H9 (cell line): ENCODE results near the gene NFATC1. TPM values are rescaled to one million over a fixed set of nuclear protein-coding genes. Genes with fewer than 3 reads are reported as not detected.
A peak's percentile ranks its signal among the peaks of the same experiment; 100 is the strongest.

Source experiments
- DNase-seq: peaks from one replicate; pipeline ENCODE4 v3.0.0-alpha.2; 2017
- H2AFZ ChIP-seq: one replicate; pipeline ENCODE4 v1.6.1; 2013; ENCODE audit warnings: mild to moderate bottlenecking, low read length, control low read depth, moderate library complexity
- H2AK5ac ChIP-seq: 2 replicates; pipeline ENCODE4 v1.6.1; 2013; ENCODE audit warnings: low read length, control low read depth, mixed read lengths; ENCODE audit not compliant: insufficient read length
- H2BK120ac ChIP-seq: one replicate; pipeline ENCODE4 v1.6.1; 2013; ENCODE audit warnings: low read depth, mild to moderate bottlenecking, low read length, control low read depth, inconsistent platforms; ENCODE audit not compliant: poor library complexity, severe bottlenecking
- H2BK12ac ChIP-seq: 2 replicates; pipeline ENCODE4 v1.6.1; 2013; ENCODE audit warnings: low read length, control low read depth, mixed read lengths, low read depth; ENCODE audit not compliant: insufficient read length
- H2BK15ac ChIP-seq: 2 replicates; pipeline ENCODE4 v1.6.1; 2013; ENCODE audit warnings: low read depth, low read length, control low read depth
- H2BK20ac ChIP-seq: one replicate; pipeline ENCODE4 v1.6.1; 2013; ENCODE audit warnings: low read depth, mild to moderate bottlenecking, low read length, control low read depth, inconsistent platforms; ENCODE audit not compliant: poor library complexity, severe bottlenecking
- H2BK5ac ChIP-seq: 2 replicates; pipeline ENCODE4 v1.6.1; 2013; ENCODE audit warnings: low read length, control low read depth, mixed read lengths; ENCODE audit not compliant: insufficient read length
- H3K14ac ChIP-seq: 2 replicates; pipeline ENCODE4 v1.6.1; 2013; ENCODE audit warnings: low read length, control low read depth; ENCODE audit not compliant: insufficient read depth
- H3K18ac ChIP-seq: 2 replicates; pipeline ENCODE4 v1.6.1; 2013; ENCODE audit warnings: low read depth, mild to moderate bottlenecking, mixed read lengths, low read length, control low read depth; ENCODE audit not compliant: insufficient read length
- H3K23ac ChIP-seq: 2 replicates; pipeline ENCODE4 v1.6.1; 2013; ENCODE audit warnings: low read length, control low read depth, mixed read lengths, low read depth; ENCODE audit not compliant: insufficient read length
- H3K23me2 ChIP-seq: 2 replicates; pipeline ENCODE4 v1.6.1; 2013; ENCODE audit warnings: low read depth, mild to moderate bottlenecking, mixed read lengths, low read length, control low read depth; ENCODE audit not compliant: insufficient read length, poor library complexity, severe bottlenecking
- H3K27ac ChIP-seq: 2 replicates; pipeline ENCODE4 v1.5.1; 2013; ENCODE audit warnings: low read length, control low read depth, mixed read lengths, low read depth; ENCODE audit not compliant: insufficient read length
- H3K27me3 ChIP-seq: 2 replicates; pipeline ENCODE4 v1.6.1; 2013; ENCODE audit warnings: low read length, control low read depth, inconsistent platforms; ENCODE audit not compliant: insufficient read depth
- H3K4ac ChIP-seq: 2 replicates; pipeline ENCODE4 v1.6.1; 2013; ENCODE audit warnings: low read depth, mild to moderate bottlenecking, control low read depth, inconsistent platforms, low read length, moderate library complexity
- H3K4me1 ChIP-seq: 2 replicates; pipeline ENCODE4 v1.6.1; 2013; ENCODE audit warnings: low read length, control low read depth, inconsistent platforms; ENCODE audit not compliant: insufficient read depth
- H3K4me2 ChIP-seq: 2 replicates; pipeline ENCODE4 v1.6.1; 2013; ENCODE audit warnings: low read length, control low read depth, mixed read lengths; ENCODE audit not compliant: insufficient read length, insufficient read depth
- H3K56ac ChIP-seq: 2 replicates; pipeline ENCODE4 v1.6.1; 2013; ENCODE audit warnings: low read depth, mild to moderate bottlenecking, mixed read lengths, low read length, control low read depth; ENCODE audit not compliant: insufficient read length
- H3K79me1 ChIP-seq: 2 replicates; pipeline ENCODE4 v1.6.1; 2013; ENCODE audit warnings: low read depth, mild to moderate bottlenecking, moderate library complexity, low read length, control low read depth, inconsistent platforms; ENCODE audit not compliant: insufficient read depth, poor library complexity, severe bottlenecking
- H3K79me2 ChIP-seq: 2 replicates; pipeline ENCODE4 v1.6.1; 2013; ENCODE audit warnings: low read length, control low read depth, inconsistent platforms; ENCODE audit not compliant: insufficient read depth
- H3K9ac ChIP-seq: 2 replicates; pipeline ENCODE4 v1.6.1; 2013; ENCODE audit warnings: low read length, control low read depth, mixed read lengths; ENCODE audit not compliant: insufficient read length; ENCODE audit errors: extremely low read depth
- H3K9me3 ChIP-seq: one replicate; pipeline ENCODE4 v1.6.1; 2013; ENCODE audit warnings: low read depth, low read length, inconsistent platforms; ENCODE audit not compliant: control insufficient read depth
- H3T11ph ChIP-seq: one replicate; pipeline ENCODE4 v1.6.1; 2013; ENCODE audit warnings: mild to moderate bottlenecking, low read length, control low read depth, inconsistent platforms
- H4K20me1 ChIP-seq: one replicate; pipeline ENCODE4 v1.6.1; 2013; ENCODE audit not compliant: control insufficient read depth, insufficient read length, insufficient read depth
- H4K5ac ChIP-seq: 2 replicates; pipeline ENCODE4 v1.6.1; 2013; ENCODE audit warnings: low read depth, mild to moderate bottlenecking, mixed read lengths, low read length, control low read depth; ENCODE audit not compliant: insufficient read length
- H4K8ac ChIP-seq: replicated peaks from 2 replicates; pipeline ENCODE4 v1.6.1; 2013; ENCODE audit warnings: low read length, control low read depth, mixed read lengths, low read depth; ENCODE audit not compliant: insufficient read length
- H4K91ac ChIP-seq: 2 replicates; pipeline ENCODE4 v1.6.1; 2013; ENCODE audit warnings: low read depth, mild to moderate bottlenecking, moderate library complexity, mixed read lengths, low read length, control low read depth; ENCODE audit not compliant: insufficient read length
- H3K27ac Mint-ChIP-seq, 3 experiments: 2 replicates in 2 of 3; 3 replicates in 1 of 3; pipeline ENCODE4 v1.8.0; 2020 to 2021; ENCODE audit warnings: mixed read lengths in 3 of 3, mild to moderate bottlenecking in 1 of 3, moderate library complexity in 1 of 3
- H3K27me3 Mint-ChIP-seq: 2 replicates; pipeline ENCODE4 v1.8.0; 2021; ENCODE audit warnings: low read depth, mild to moderate bottlenecking, moderate library complexity, mixed read lengths
- H3K36me3 Mint-ChIP-seq, 3 experiments: 2 replicates in 2 of 3; 3 replicates in 1 of 3; pipeline ENCODE4 v1.8.0; 2020 to 2021; ENCODE audit warnings: low read depth in 3 of 3, mixed read lengths in 3 of 3; ENCODE audit not compliant: insufficient read depth in 1 of 3
- H3K4me1 Mint-ChIP-seq, 2 experiments: 2 replicates each; pipeline ENCODE4 v1.8.0; 2020; ENCODE audit warnings: mixed read lengths in 2 of 2
- H3K4me3 Mint-ChIP-seq, 2 experiments: 2 replicates in 1 of 2; 3 replicates in 1 of 2; pipeline ENCODE4 v1.8.0; 2020 to 2021; ENCODE audit warnings: mild to moderate bottlenecking in 2 of 2, mixed read lengths in 2 of 2, moderate library complexity in 1 of 2
- H3K9me3 Mint-ChIP-seq, 2 experiments: 2 replicates in 1 of 2; 3 replicates in 1 of 2; pipeline ENCODE4 v1.8.0; 2020; ENCODE audit warnings: mild to moderate bottlenecking in 2 of 2, mixed read lengths in 2 of 2, moderate library complexity in 1 of 2
- CTCF ChIP-seq: fragments of 200-600 bp; sonication (generic); conservative IDR thresholded peaks from 3 replicates; pipeline ENCODE4 v1.8.0; 2021; ENCODE audit warnings: antibody characterized with exemption, mild to moderate bottlenecking
- WGBS: extraction: QIAGEN DNeasy Blood & Tissue Kit; methylation state at CpG from one replicate; pipeline ENCODE4 v1.1.7; 2013; ENCODE audit warnings: missing lambda C conversion rate, low lambda C conversion rate, mixed read lengths; ENCODE audit not compliant: insufficient read length; ENCODE audit errors: extremely low coverage; 5-methylcytosine and 5-hydroxymethylcytosine counted together
- total RNA-seq: library from RNA; stranded (reverse); gene quantifications from 2 replicates; pipeline ENCODE4 v1.2.1, GENCODE V29; 2021

Gene NFATC1
- total RNA-seq, 1 experiment from 2014 or later: 5.5 TPM

DNA sequence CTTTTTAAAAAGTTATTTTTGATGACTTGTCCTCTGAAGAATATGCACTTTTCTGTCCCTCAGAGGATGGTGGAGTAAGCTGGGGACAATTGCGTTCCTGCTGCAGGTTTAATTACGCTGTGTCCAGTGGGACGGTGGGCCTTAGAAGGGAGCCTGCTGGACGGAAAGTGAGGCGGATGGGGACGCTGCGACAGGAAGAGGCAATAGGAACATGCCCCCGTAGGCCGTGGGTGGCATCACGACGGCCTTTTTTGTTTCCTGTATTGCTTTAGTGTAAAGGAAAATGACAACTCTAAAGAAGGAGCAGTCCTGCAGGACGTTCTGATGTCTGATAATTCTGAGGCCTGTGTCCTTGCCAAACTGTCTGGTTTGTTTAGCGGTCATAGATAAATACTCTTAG, 121.6 kb downstream of the NFATC1 start:
- H3T11ph ChIP-seq: no peak overlapping the region
- no peaks in the 10 kb centered on the region for H3K9me3 Mint-ChIP-seq
- H3K27ac ChIP-seq: no peak overlapping the region
- H4K5ac ChIP-seq: no peak overlapping the region
- H4K8ac ChIP-seq: no peak overlapping the region
- H4K91ac ChIP-seq: no peak overlapping the region
- no peak overlapping the region for H3K14ac ChIP-seq
- H2BK20ac ChIP-seq: no peak overlapping the region
- H3K4ac ChIP-seq: no peak overlapping the region
- no peak overlapping the region for H3K18ac ChIP-seq
- no peak overlapping the region for H3K23ac ChIP-seq
- no peak overlapping the region for H2BK5ac ChIP-seq
- peaks cover 2% of the 10 kb centered on the region; the same call in 1 of the 2 replicates for H3K27me3 Mint-ChIP-seq
- H3K4me2 ChIP-seq: no peak overlapping the region
- H3K79me1 ChIP-seq: no peaks in the 10 kb centered on the region
- peak; percentile 24 for DNase-seq
- H2AFZ ChIP-seq: no peak overlapping the region
- H4K20me1 ChIP-seq: no peaks in the 10 kb centered on the region
- no peak overlapping the region for H2BK12ac ChIP-seq
- no peaks in the 10 kb centered on the region for H3K4me1 ChIP-seq
- H3K79me2 ChIP-seq: no peaks in the 10 kb centered on the region
- no peak overlapping the region for H2BK120ac ChIP-seq
- peak; percentile 28; the same call in 1 of the 3 replicates for TF ChIP-seq CTCF
- H2AK5ac ChIP-seq: no peak overlapping the region
- no peak overlapping the region for H3K9ac ChIP-seq
- no peaks in the 10 kb centered on the region for H3K23me2 ChIP-seq
- H2BK15ac ChIP-seq: no peak overlapping the region
- H3K56ac ChIP-seq: no peak overlapping the region
- H3K27ac Mint-ChIP-seq: no peak overlapping the region
- no peaks in the 10 kb centered on the region for H3K36me3 Mint-ChIP-seq
- no CpG with 5 or more reads among the region's 13 CpGs for WGBS
- no peaks in the 10 kb centered on the region for H3K27me3 ChIP-seq
- H3K4me3 Mint-ChIP-seq: no peak overlapping the region
- no peaks in the 10 kb centered on the region for H3K9me3 ChIP-seq
- peaks cover 0 to 12% of the 10 kb centered on the region in 2 experiments; a peak in 1 of 4 replicates for H3K4me1 Mint-ChIP-seq
